IPS-18c (cell line): Measurements from ENCODE around the gene GPR157.
"Not testable (repeated sequence)": the region's sequence is repeated elsewhere in the genome, so short reads cannot be mapped to it uniquely, and the experiment has no call there.

Source experiments
- H3K4me3 ChIP-seq: 2 replicates; pipeline ENCODE4 v1.7.0; 2013; ENCODE audit warnings: low read depth, mild to moderate bottlenecking, low read length, moderate library complexity; ENCODE audit not compliant: insufficient read depth
- H3K9me3 ChIP-seq: one replicate; pipeline ENCODE4 v1.6.1; 2013; ENCODE audit warnings: mild to moderate bottlenecking, low read length, moderate library complexity; ENCODE audit not compliant: control insufficient read depth, insufficient read depth

Gene GPR157

GRCh38 chr1:9128520-9129265 is at the start of gene GPR157:
Gene GPR157 (minus strand): TSS chr1:9129102. CDS start chr1:9129027, 75 bp downstream.
- Histone ChIP-seq H3K4me3 (peak within 1 kb of the TSS; percentile 67), H3K9me3 (no peaks in the 10 kb centered on the region)

- Histone ChIP-seq H3K4me3 (no peak overlapping the region), H3K9me3 (no peaks in the 10 kb centered on the region)
Observed at GRCh38 chr1:9174762-9175161, 45.9 kb upstream of the GPR157 start.

GRCh38 chr1:9174243-9174642 is 45.3 kb upstream of the GPR157 start:
- H3K9me3 ChIP-seq = no peaks in the 10 kb centered on the region

GRCh38 chr1:9169601-9170137 is 40.8 kb upstream of the GPR157 start:
- Histone ChIP-seq H3K9me3 (no peaks in the 10 kb centered on the region), H3K4me3 (no peak overlapping the region)

More at GRCh38 chr1:9174243-9174642, 45.3 kb upstream of the GPR157 start:
- no peak overlapping the region for H3K4me3 ChIP-seq

- Histone ChIP-seq H3K4me3 (no peak overlapping the region), H3K9me3 (no peaks in the 10 kb centered on the region)
Observed at GRCh38 chr1:9167638-9168037, 38.7 kb upstream of the GPR157 start.

GRCh38 chr1:9166289-9167235 is 37.7 kb upstream of the GPR157 start:
- Histone ChIP-seq H3K9me3 (no peaks in the 10 kb centered on the region), H3K4me3 (no peak overlapping the region)

- H3K9me3 ChIP-seq = no peaks in the 10 kb centered on the region
- H3K4me3 ChIP-seq = 0 out of 2 replicates have a peak overlapping the region, but pooled peaks have one; percentile 9
Observed at GRCh38 chr1:9165396-9165795, 36.5 kb upstream of the GPR157 start.

GRCh38 chr1:9164919-9165318 is 36.0 kb upstream of the GPR157 start:
- H3K9me3 ChIP-seq = no peaks in the 10 kb centered on the region

GRCh38 chr1:9164532-9164900 is 35.6 kb upstream of the GPR157 start:
- Histone ChIP-seq H3K4me3 (no peak overlapping the region), H3K9me3 (no peaks in the 10 kb centered on the region)

More at GRCh38 chr1:9164919-9165318, 36.0 kb upstream of the GPR157 start:
- 0 out of 2 replicates have a peak overlapping the region, but pooled peaks have one; percentile 9 for H3K4me3 ChIP-seq

- Histone ChIP-seq H3K4me3 (no peak overlapping the region), H3K9me3 (no peaks in the 10 kb centered on the region)
Observed at GRCh38 chr1:9161963-9162362, 33.1 kb upstream of the GPR157 start.

- no peaks in the 10 kb centered on the region for H3K9me3 ChIP-seq
- no peak overlapping the region for H3K4me3 ChIP-seq
Observed at GRCh38 chr1:9161342-9161741, 32.4 kb upstream of the GPR157 start.

GRCh38 chr1:9160079-9160717 is 31.3 kb upstream of the GPR157 start:
- H3K9me3 ChIP-seq = no peaks in the 10 kb centered on the region
- H3K4me3 ChIP-seq = no peak overlapping the region

- no peak overlapping the region for H3K4me3 ChIP-seq
- no peaks in the 10 kb centered on the region for H3K9me3 ChIP-seq
Observed at GRCh38 chr1:9155879-9156278, 27.0 kb upstream of the GPR157 start.

GRCh38 chr1:9155405-9155804 is 26.5 kb upstream of the GPR157 start:
- not testable (repeated sequence) for H3K4me3 ChIP-seq, H3K9me3 ChIP-seq

GRCh38 chr1:9153152-9153551 is 24.2 kb upstream of the GPR157 start:
- H3K4me3 ChIP-seq = no peak overlapping the region
- no peaks in the 10 kb centered on the region for H3K9me3 ChIP-seq

- Histone ChIP-seq H3K9me3 (no peaks in the 10 kb centered on the region), H3K4me3 (no peak overlapping the region)
Observed at GRCh38 chr1:9152535-9152934, 23.6 kb upstream of the GPR157 start.

- Histone ChIP-seq H3K9me3 (no peaks in the 10 kb centered on the region), H3K4me3 (no peak overlapping the region)
Observed at GRCh38 chr1:9151328-9151860, 22.5 kb upstream of the GPR157 start.
